Activated naive CD4-positive, alpha-beta T cell treated with anti-CD3 and anti-CD28 coated beads, Interleukin-2, amount 50 U/mL, for 16 hours (primary cell): ENCODE results near the gene ATP2B3.
"Not testable (repeated sequence)": the region's sequence is repeated elsewhere in the genome, so short reads cannot be mapped to it uniquely, and the experiment has no call there.

Source experiments
- DNase-seq: peaks from one replicate; pipeline ENCODE4 v3.0.0-alpha.2; 2020

ATP2B3 gene

DNA sequence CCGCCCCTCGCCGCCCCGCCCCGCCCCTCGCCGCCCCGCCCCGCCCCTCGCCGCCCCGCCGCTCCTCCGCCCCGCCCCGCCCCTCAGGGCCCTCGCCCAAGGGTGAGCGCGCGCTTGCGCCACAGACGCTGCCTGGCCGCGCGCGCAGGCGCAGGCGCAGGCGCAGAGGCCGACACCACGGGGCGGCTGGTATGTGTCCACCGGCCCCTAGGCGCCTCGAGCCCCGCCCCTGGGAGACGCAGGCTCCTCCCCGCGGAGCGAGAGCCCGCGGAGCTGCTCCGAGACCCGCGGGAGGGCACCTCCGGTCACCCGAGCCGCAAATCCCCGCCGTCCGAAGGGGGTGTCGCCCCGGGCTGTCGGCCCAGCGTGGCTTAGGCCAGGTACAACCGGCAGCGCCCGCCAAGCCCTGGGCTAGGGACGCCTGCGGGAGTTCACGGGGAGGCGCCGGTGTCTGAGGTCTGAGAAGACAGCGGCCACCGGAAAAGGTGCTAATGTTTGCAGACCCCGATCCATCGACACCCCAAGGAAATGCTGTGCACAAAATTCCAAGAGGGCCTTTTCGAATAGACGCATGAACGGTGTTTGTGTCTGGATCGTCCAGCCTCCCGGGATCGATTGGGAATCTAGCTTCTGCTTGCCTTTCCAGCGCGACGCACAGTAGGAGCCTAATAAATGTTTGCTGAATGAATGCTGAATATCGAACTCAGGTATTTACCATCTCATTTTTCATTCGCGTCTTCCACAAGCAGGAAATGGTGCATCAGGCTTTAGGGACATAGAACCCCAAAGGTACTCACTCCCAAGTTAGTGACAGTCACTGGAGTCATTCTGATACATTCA lies 82.0 kb downstream of the ATP2B3 start:
- DNase-seq, result peak; percentile 88

DNA sequence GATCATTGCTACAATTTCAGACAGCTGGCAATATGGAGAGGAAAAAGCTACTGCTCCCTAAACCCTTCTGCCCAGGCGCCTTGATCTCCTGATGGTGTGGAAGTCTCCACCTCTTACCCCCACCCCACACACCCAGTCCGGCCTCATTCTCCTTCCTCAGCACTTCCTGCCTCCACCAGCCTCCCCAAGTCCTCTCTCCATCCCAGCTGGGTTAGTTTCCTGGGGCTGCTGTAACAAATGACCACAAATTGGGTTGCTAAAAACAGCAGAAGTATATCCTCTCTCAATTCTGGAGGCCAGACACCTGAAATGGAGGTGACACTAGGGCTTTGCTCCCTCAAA lies 82.6 kb downstream of the ATP2B3 start:
- DNase-seq, result no peak

DNA sequence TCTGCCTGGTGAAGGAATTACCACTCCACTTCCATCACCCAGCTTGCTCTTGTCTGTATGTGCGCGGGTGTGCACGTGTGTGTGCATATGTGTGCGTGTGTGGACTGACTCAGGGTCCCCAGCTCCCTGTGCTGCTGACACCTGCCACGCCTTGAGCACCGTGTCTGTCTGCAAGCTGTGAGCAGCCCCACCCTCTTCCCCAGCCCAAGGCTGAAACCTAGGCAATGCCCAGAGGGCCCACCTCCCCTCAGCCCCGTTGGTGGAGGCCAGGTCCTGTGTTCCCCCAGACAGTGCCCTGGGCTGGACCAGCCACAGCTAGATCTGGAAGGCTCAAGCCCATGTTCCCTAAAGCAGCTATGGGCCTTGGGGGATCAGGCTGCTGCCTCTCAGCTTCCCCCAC lies 83.5 kb downstream of the ATP2B3 start:
- DNase-seq, result no peak

DNA sequence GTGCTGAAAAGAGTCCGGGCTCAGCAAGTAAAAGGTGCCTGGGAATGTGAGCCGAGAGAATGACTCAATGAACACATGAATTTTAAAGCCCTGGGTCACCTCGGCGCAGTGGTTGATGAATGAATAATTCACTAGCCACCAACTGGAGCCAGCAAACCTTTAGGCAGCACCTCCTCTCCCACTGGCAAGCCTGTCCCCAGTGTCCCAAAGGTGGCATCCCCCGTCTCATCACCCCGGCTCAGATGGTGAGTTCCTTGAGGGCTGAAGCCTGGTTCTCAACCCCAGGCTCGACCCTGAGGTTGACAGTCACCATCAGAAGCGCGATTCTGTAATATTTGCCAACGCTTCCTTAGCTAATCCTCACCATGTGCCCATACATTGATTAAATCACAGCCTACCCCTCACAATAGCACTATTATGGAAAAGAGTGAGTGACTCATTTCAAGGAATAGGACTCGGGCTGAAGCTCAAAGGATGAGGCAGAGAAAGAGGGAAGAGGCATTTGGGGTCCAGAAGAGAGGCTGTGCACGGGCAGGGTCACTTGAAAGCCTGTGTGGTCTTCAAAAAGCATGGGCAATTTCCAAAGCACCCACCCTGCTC lies 84.2 kb downstream of the ATP2B3 start:
- DNase-seq, result no peak

DNA sequence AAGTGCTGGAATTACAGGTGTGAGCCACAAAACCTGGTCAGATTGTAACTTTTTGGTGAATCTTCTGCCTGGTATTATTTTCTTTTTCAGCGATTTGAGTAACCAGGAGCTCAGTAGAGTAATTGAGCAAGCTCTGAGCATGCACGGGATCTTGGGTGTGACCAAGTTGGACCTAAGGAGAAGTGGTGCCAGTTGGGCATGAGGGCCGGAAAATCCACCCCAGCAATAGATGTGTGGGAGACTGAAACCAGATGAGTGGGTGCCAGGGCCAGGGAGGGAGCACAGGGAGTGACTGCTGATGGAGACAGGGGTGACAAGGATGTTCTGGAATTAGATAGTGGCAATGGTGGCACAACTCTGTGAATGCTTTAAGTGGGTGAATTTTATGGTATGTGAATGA lies 85.2 kb downstream of the ATP2B3 start:
- DNase-seq, result no peak

DNA sequence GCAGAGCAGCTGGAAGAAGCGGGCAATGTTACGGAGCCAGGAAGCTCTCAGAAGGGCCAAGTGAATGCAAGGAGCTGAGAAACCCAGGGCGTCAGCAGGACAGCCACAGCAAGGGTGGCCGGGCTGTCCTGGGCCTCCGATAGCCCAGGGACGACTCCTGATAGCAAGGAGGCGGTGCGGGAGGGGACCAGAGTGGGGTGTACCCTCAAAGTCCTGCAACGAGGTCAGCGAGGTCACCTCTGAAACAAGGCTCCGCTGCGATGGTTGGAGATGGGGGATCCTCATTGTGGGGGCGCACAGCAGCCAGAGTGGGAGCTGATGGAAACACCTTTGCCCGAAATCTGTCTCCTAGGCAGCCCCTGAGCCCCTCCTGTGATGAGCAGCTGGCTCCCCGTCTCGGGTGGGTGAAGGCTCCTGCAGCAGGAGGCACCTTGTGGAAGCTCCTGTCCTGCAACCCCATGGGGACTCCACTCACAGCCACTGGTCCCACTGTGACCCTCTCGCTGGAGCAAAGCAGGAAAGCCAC lies 85.8 kb downstream of the ATP2B3 start:
- no peak for DNase-seq

DNA sequence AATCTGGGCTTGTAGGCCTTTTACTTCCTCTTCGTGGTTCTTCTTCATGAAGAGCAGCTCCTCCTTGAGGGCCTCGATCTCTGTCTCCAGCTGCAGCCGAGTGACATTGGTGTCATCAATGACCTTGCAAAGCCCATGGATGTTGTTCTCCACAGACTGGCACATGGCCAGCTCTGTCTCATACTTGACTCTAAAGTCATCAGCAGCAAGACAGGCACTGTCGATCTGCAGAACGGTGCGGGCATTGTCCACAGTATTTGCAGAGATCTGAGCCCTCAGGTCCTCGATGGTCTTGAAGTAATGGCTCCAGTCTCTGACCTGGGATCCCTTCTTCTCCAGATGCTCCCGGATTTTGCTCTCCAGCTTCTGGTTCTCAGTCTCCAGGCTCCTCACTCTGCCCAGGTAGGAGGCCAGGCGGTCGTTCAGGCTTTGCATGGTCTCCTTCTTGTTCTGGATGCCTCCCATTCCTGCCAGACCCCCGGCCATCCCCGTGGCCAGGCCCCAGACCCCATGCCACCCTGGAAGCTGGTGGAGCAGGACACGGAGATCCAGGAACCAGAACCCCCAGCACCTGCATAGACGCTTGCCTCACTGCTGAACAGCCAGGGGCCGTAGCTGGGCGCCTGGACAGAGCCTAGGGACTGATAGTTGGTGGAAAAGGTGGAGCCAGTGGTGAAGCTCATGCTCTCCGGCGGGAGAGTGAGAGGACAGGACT lies 87.4 kb downstream of the ATP2B3 start:
- not testable (repeated sequence) for DNase-seq

DNA sequence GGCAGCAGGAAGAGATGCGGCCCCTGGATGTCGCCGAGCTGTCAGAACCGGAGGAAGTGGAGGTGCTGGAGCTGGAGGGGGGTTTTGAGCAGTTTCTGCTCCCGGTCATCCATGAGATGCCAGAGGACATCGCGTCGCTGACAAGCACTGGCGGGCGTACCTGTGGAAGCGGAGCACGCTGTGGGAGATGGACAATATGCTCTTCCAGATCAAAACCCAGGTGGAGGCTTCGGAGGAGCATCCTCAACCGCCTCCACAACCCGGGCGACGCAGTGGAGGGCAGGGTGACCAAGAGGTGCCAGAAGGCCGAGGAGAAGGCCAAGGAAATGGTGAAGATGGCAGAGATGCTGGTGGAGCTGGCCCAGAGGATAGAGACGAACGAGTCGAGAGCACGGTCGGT lies 89.1 kb downstream of the ATP2B3 start:
- DNase-seq, result no peak

DNA sequence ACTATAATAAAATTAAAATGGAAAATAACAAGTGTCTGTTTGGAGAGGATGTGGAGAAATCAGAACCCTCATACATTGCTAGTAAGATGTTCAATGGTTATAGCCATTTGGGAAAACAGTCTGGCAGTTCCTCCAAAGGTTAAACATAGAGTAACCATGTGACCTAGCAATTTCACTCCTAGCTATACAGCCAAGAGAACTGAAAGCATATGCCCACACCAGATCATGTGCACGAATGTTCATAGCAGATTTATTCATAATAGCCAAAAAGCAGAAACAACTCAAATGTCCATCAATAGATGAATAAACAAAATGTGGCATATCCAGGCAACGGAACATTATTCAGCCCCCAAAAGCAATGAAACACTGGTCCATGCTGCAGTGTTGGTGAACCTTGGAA lies 90.9 kb downstream of the ATP2B3 start:
- DNase-seq, result no peak

DNA sequence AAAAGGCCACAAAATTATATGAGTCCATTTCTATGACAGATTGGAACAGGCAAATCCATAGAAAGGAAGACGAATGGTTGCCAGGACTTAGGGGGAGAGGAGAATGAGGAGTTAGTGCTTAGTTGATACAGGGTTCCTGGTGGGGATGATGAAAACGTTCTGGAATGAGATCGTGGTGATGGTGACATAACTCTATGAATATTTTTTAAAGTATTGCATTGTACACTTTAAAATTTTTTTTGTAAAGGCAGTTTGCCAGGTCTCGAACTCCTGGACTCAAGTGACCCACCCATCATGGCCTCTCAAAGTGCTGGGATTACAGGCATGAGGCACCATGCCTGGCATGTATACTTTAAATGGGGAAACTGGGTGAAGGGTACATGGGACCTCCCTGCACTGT lies 91.4 kb downstream of the ATP2B3 start:
- DNase-seq, result no peak

DNA sequence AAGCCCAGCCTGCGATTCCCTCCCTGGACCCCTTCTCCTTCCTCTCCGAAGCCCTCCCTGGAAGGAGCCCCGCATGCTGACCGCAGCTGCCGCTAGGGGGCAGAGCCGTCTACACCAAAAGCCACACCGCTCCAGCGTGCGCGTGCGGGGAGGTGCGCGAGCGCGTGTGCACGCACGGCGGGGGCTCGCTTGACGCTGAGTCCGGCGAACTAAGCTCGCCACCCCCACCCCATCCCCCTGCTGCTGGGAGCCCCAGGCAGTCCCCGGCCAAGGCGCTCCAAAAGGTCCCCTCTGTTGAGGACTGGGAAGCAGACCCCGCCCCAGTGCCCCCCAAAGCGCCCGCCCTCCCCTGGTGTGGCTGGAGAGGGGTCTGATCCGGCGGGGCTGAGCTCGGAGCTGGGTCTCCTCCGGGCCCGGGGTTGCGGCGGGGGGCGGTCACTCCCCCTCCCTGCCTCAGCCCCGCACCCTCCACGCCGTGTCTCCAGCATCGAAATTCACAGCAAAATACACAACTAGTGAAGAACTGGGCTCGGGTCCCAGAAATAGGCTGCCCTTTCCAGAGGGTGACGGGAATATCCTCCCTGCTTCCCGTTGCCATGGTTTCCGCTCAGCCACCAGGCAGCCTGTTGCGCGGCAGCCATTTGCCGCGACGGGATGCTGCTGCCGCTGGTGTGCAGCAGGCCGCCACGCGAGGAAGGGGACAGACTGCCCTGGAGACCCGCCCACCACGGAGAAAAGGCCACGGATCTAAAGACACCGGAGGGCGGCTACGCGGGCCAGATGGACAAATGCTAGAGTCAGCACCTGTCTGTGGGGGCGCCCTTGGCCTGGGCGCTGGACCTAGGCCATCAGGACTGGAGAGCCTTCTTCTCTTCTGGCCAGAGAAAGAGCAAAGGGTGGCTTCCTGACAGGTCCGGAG lies 92.7 kb downstream of the ATP2B3 start:
- peak; percentile 83 for DNase-seq

DNA sequence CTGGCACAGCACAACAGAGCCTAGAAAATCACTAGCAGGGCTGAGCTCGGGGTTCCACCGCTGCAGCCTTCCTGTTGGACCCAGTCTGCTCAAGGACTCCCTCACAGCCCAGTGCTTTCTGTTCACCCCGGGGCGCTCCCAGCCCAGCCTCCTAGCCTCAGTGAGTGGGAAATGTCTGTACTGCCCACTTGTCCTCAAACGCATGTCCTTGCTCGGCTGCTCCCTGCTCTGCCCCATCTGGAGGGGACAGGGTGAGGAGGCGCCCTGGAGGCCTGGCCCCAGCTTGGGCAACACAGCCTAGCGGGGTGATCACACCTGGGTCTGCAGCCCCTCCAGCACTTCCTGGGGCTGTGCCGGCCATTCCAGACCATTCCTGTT lies 93.4 kb downstream of the ATP2B3 start:
- DNase-seq, result no peak

DNA sequence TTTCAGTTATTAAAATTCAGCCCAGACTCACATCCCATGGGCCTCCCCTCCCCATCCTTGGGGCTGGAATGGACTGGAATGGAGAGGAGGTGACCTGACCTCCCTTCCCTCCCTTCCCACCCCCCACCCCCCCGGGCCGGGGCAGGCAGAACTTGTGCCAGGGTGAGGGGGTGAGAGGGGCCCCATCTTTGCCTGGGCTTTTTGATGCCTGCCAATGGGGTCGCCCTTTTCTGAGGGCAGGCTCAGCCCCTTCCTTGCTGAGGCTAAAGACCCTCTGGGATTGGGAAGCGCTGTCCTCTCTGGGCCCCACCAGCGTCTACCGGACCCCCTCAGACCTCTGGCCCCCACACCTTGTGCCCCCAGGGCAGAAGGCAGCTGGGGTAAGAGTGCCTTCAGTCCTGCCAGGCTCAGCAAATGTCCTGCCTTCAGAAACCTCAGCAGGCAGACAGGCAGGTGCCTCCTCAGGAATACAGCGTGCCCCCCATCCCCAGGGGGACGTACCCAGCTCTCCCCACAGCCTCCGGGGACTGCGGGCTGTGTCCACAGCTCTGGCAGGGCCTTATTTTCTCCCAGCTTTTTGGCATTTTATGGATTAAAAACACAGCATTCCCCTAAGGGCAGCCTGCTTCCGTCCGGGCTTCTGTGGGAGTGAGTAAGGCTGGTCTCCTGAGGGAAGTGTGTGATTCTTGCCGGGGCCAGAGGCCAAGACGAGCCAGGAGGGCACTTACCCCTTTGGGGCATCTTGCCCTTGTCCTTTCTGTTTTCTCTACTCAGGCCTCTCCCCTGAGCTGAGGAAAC lies 94.1 kb downstream of the ATP2B3 start:
- no peak for DNase-seq

DNA sequence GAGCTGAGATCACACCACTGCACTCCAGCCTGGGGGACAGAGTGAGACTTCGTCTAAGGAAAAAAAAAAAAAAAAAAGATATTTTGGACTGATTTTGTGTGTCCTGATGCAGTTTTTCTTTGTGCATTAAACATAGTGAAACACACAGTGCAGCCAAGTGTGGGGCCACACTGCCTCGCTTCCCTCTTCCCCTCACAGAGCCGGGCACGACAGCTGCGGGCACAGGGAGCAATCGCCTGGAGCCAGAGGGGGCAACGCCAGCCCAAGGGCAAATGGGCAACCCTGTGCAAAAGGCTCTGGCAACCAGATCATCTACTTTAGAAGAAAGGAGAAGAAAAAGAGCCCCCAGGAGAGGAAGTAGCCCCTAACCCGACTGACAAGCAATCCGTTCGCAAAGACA lies 95.0 kb downstream of the ATP2B3 start:
- DNase-seq, result no peak

DNA sequence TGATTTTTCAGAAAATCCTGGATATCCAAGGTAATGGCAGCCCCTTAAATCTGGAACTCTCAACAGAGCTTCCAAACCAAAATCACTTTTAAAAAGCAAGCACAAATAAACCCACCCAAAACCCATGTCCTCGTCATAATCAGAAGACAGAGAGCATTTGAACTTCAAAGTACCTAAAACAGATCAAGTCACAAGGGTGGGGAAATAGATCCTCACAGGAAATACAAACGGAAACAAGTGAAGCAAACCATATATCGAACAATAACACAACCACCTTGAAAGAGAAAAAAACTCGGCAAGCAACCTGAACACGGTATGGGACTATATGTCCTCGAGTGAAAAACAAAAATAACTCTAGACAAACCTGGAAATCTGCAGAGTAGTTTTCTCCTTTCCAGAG lies 97.4 kb downstream of the ATP2B3 start:
- DNase-seq, result no peak

DNA sequence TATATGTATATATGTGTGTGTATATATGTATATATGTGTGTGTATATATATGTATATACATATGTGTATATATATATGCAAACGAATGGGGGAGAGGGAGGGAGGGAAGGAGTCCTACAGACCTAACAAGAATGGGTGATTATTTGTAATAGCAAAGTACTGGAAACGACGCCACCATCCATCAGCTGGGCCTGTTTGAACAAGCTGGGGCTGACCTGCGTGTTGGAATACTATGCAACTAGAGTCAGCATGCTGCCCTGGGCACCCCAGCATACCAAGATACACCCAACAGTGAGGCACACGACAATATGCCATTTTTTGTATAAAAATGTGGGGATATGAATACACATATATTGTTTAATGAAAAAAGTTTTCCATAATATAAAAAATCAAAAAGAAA lies 103.1 kb downstream of the ATP2B3 start:
- DNase-seq, result no peak

DNA sequence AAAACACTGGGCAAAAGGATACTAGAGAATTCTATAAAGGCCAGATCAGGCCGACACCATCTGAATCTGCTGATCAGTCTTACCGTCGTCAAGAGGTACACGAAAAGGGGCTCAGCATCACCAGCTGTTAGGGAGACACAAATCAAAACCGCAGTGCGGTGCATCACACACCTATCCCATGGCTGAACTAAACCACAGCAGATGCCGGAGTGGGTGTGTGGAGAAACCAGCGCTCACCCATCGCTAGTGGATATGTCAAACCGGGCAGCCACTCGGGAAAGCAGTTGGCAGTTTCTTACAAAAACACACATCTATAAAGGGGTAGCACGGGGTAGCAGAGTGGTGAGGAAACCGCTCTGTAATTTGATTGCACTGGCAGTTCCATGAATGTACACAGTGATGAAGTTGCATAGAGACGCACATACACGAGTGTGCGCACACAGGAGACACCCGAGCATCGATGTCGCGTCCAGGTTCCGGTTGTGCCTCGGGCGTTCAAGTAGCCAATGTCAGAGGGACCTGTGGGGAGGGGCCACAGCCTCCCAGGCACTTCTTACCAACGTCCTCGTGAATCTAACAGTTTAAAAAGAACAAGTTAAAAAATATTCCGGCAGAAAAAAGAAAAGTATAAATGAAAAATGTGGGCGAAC lies 104.6 kb downstream of the ATP2B3 start:
- no peak for DNase-seq

DNA sequence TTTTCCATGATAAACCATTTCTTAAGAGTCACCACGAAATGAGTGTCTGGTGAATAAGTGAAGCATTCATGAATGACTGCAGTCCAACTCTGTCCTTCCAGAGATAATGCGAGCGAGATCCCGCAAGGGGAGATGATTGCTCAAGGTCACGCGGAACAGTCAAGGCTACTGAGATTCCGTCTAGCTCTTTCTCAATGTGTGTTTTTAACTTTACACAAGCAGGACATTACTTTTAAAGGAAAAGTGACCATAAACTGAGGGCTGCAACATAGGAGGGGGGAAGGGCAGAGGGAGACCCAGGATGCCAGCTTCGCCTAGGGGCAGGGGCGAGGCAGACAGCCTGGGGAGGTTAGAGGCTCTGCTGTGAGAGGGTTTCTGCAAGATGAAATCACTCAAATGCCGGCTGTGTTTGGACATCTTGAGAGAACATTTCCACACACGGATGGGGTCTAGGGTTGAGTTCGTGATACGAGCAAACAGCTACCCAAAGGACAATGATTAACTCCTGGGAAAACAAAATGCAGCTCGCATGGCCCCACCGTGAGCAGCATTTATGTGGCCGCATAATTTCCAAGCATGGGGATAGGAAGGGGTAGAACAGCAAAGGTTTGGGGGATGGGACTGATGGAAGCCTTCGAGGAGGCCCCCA lies 105.3 kb downstream of the ATP2B3 start:
- DNase-seq, result no peak

DNA sequence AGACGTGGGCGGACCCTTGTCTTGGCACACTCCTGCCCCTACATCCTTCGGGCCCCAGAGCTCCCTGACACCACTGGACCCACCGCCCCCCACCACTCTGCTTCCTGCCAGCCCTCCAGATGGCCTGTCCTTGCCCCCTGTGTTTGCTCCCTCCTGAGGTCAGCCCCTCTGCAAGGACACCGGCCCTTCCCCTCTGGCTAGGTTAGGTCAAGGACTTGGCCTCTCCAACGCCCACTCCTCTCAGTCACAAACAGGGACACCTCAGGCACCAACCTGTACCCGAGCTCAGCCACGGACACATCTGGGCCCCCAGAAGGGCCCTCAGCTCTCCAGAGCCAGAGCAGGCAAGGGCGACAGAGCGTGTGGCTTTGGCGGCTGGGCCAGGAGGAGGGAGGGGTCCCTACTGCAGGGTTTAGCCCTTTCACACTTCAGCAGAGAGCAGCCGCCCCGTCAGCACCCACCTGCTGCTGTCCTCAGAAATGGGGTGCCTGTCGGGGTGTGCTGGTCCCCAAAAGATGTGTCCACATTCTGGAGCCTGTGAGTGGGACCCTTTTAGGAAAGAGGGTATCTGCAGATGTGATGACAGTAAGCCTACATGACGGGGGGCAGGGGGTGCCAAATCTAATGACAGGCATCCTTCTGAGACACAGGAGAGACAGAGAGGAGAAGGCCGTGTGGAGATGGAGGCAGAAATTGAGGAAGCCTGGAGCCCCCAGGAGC lies 106.0 kb downstream of the ATP2B3 start:
- DNase-seq, result no peak
